NCI-H2227 (cell line): ENCODE results near the gene MICAL1.
A peak's percentile ranks its signal among the peaks of the same experiment; 100 is the strongest.
"Not testable (repeated sequence)": the region's sequence is repeated elsewhere in the genome, so short reads cannot be mapped to it uniquely, and the experiment has no call there.

Experiments used
- DNase-seq: peaks from one replicate; lab custom pipeline; 2025; ENCODE audit not compliant: unreplicated experiment; lab: John Stamatoyannopoulos, UW

MICAL1 gene

DNA sequence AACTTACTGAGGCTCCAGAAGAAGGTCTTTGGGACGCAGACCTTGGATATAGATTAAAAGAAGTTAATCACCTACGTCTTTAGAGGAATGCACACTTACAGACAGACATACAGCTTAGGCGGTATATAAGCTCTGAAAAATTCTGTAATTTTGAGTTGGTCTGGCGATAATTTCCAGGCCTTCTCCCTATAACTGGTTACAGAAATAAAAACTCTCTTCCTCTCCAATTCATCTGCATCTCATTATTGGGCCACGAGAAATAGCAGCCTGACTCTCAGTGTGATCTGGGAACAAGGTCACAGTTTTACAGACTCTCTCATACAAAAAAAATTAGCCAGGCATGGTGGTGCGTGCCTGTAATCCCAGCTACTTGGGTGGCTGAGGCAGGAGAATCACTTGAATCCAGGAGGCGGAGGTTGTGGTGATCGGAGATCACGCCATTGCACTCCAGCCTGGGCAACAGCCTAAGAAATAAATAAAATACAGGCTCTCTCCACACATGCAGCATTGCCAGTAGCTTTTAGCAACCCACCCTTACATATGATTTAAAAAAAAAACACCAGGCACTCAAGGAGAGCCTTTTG is 22.7 kb upstream of the MICAL1 start:
- no peak for DNase-seq

DNA sequence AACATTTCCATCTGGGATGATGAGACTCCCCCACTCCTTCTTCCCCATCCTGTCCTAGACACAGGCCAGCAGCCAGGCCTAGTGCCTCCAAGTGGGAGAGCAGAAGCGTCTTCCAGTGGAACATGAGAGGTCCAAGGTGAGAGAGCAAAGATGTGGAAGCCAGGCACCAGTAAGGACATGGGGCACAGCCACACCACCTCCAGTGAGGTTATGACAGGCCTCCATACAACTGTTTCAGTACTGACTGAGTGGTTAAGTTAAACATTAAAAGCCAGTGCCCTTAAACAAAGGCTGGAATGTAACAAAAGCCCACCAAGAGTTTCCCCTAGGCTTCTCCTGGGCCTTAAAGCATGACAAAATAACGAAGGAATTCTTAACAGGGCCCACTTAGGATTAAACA is 22.2 kb upstream of the MICAL1 start:
- no peak for DNase-seq

DNA sequence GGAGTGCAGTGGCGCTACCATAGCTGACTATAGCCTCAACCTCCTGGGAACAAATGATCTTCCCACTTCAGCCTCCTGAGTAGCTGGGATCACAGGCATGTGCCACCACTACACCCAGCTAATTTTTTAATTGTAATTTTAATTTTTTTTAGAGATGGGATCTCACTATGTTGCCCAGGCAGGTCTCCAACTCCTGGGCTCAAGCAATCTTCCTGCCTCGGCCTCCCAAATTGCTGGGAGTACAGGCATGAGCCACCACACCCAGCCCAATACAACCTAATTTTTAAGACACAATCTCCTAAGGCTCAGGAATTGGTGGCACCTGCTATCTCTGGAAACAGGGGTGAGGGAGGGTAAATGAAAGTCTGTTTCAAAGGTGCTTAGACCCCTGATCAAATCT is 21.6 kb upstream of the MICAL1 start:
- DNase-seq: no peak

DNA sequence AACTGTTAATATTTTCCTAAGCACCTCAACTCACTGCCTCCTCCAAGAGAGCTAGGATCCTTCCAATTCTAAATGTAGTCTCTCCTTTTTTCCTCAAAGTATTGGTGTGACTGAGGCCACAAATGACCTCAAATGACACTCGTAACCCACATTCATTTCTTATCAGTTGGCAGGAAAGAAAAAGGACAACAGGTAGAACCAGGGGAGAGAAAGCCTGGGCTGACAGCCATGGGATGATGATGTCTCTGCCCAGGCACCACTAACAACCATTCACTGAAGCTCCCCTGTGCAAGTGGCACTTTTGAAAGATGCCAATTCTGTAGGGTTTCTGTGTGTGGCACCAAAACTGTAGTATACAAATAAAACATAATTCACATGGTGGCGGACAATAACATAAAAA is 20.1 kb upstream of the MICAL1 start:
- no peak for DNase-seq

DNA sequence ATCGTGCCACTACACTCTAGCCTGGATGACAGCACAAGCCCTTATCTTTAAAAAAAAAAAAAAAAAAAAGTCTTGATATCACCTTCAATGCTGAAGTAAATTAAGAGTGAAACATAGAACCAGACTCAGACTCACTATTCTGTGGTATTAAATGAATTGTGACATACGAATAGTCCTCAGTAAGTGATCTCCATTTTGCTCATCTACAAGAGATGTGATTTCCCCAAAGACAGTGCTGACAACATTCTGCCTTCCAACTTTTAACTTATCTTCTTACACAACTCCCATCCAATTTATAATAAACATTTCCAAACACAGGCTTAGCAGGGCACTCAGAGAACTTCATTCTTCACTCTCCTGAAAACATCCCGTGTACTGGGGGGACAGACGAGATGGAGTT is 19.4 kb upstream of the MICAL1 start:
- DNase-seq: no peak

DNA sequence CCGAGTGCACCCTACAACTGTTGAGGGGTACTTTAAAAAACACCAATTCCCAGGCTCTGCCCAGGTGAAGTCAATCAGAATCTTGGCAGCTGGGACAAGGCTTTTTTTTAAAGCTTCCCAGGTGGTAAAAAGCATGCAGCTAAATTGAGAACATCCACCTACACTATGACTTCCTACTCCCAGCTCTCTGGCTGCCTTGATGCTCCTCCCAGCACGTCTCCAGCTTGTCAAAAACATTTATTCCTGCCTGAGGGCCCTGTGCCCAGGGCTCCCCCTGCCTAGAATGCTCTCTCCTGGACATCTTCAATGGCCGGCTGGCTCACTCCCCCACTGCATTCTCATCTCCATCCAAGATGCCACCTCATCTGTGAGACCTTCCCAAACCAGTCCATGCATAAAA is 17.5 kb upstream of the MICAL1 start:
- DNase-seq: no peak

DNA sequence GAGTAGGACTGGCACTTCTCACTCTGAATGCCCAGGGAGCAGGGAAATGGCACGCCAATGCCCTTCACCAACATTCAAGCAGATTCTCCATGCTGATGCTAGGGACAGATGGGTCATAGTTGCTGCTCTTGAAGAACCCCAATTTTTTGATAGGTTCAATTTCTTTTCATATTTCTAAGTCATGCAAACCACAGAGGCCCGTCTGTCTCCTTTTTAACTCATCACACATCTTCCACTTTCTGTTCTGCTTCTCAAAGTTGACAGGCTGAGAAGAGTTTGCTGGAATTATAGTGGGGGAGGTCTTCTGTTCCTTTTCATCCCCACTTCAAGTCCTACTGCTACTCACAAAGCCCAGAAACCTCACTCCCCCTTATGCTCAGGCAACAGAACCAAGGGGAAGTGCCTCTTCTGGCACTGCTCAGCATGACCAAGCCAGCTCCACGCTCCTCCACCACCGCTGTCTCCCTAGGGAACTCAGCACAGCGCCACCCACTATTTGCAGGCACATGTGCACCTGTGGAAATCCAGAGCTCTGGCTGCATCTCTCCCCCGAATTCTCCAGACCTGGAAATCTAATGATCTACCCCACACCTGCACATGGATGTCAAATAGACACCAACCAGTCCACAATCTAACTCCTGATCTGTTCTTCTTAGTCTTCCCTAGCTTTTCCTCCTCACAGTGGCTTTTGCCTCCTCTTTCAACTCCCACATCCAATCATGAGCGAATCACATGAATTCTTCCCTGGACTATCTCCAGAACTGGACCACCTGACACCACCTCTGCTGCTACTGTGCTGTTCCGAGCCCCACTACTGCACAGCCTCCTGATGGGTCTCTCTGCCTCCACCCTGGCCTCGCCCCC is 16.8 kb upstream of the MICAL1 start:
- DNase-seq: no peak

DNA sequence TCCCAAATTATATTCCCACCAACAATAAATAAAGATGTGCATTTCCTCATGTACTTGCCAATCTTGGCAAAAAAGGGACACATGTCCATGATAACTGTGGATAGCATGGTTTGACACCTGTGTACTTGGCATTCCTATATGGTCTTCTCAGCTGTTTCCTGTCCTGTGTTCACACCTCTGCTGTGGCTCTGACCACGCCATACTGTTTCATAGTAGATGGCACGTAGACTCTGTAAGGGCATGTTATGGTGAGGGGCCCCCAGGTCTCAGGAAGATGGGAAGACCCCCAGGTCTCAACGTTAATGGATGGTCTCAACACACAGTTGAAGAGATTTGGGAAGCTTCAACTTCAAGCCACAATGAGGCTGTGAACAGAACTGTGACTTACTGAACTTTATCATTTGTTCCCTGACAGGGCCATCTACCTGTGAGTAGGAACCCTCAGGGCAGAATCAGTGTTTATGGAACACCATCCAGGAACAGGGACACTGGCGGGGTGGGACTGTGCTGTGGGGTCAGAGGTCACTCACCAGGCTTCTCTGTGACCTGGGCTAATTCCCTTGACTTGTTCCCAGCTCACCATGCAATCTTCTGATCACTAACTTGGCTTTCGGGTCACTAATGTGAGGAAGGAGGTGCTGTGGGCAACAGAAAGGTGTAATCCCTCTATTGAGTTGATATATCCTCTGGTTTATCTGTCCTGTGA is 15.7 kb upstream of the MICAL1 start:
- no peak for DNase-seq

DNA sequence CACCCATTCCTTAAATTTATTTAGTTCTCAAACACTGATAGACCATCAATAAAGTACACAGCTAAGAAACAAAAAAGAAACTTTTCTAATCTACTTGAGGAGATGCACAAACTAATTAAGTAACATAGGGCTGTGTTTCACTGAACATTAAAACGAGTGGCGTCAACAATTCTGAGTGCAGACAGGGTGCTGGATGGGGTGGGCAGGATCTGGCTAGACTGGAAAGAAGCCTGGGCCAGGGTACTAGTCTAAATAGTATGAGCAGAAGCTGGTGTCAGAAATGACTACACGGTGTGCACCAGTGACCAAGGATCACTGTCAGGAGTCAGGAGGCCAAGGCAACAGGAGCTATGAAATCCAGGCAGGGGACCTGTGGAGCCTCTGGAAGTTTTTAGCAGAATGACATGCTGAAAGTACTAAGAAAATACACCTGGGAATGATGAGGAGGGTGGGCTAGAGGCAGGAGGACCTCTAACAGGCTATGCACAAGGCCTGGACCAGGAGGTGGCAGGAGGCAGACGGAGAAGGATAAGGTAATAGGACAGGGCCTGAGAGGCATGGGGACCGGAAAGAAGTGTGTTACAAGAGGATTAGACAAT is 14.1 kb upstream of the MICAL1 start:
- DNase-seq: no peak

DNA sequence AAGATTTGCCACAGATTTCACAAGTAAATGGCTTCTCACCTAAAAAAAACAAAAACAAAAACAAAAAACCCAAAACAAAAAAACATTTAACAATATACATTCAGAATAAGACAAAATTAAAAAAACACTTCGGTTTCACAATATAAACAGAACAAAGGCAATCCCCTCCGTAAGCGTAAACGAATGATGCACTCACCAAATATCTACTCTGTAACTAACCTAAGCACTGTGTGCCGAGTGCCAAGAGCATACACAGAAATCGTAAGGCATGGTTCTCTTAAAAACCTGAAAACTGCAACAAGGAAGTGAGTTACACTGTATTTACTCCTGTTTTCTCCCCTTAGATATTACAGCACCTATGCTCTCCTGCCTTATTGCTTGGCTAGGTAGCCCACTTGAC is 12.1 kb upstream of the MICAL1 start:
- DNase-seq: no peak

DNA sequence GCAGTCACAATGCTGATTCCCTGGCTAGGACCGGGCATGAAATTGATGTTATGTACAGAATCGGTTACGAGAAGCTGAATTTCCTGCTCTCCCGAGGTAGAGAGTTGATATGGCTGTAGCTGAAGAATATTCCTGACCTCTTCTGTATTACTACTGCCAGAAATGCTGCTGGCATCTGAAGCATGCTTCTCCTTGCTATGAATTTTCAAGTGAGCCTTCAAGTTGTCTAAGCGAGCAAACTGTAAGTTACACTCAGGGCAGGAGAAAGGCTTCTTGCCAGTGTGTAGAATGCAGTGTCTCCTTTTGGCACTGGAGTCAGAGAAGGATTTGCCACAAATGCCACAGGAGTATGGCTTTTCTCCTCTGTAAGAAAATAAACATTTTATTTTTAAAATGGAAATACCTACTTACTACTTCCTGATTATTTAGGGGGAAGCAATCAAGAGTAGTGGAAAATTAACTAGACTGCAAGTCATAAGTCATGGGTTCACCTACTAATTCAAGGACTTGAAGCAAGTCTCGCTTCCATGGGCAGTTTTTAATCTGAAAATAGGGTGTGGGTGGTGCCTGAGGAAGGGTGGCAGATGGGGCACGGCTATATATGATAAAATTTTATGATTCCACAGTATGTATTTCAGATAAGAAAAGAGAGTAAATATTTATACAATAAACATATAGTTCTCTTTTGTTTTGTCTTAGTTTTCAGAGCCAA is 10.8 kb upstream of the MICAL1 start:
- DNase-seq: no peak

DNA sequence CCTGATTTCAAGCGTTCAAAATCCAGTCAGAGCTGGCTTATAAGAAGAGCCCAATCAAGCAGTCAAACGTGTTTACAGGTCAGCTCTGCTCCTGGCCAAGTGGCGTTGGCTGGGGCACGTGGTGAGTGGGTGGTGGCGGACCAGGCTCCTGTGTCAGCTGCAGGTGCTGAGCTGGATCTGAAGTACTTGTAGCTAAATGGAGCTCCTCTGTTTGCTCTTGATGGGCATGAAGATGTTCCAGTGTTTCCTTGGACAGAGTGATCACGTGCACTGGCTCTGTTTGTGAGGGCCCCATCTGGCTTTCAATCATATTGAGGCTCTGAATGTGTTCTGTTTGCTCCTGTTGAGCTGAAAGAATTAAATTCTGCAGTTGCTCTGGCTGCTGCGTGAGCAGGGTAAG is 10.2 kb upstream of the MICAL1 start:
- DNase-seq: peak; percentile 65

DNA sequence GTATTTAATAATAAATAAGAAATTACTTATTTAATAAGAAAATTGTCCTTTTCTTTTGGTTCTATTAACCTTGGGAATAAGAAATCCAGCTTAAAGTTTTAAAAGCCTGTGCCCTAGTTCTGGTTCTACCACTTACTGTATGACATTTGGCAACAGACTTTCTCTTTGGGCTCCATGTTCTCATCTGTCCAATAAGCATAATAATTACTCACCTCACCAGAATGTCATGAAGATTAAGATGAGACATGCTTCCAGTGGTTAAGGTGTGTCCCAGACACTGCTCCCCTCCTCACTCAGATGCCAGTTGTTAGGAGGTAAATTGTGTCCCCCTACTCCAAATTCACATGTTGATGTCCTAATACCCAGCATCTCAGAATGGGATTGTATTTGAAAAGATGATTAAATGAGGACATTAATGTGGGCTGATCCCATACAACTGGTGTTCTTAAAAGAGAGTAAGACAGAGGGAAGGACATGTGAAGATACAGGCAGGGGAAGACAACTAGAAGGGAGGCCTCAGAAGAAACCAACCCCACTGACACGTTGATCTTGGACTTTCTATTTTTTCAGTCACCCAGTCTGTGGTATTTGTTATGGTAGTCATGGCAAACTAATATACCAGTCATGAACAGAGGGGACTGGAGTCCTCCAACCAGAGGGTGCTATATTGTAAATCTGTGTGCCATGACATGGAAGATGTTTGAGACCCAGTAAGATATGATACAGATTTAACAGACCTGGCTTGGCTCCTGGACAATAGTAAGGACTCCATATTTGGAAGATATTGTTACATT is 6.4 kb upstream of the MICAL1 start:
- no peak for DNase-seq

DNA sequence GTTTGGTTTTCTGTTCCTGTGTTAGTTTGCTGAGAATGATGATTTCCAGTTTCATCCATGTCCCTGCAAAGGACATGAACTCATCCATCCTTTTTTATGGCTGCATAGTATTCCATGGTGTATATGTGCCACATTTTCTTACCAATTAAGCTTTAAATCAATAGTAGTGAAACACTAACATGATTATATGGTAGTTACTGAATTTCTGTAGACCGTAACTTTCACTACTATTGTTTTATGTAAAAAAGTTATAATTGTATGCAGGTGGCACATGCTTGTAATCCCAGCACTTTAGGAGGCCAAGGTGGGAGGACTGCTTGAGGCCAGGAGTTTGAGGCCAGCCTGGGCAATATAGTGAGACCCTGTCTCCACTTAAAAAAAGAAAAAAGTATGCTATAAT is 5.6 kb upstream of the MICAL1 start:
- DNase-seq: not testable (repeated sequence)

DNA sequence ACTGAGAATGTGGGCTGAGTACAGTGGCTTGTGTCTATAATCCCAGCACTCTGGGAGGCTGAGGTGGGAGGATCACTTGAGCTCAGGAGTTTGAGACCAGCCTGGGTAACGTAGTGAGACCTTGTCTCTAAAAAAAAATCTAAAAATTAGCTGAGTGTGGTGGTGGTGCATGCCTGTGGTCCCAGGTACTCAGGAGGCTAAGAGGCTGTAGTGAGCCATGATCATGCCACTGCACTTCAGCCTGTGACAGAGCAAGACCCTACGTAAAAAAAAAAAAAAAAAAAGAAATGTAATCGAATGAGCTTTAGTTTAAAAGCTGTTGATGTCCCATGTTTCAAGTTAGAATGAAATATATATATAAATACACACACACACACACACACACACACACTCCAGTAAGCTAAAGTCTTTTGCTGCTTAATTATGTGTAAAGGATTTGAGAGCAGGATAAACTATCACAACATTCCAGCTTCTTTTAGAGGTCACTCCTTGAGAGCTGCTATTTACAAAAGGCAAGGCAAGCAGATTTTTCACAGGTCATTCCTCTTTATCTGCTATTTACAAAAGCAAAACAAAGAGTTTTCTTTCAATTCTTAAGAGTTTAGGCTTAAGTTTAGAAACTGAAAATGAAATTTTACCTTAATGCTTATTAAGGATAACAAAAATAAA is 4.7 kb upstream of the MICAL1 start:
- DNase-seq: no peak

DNA sequence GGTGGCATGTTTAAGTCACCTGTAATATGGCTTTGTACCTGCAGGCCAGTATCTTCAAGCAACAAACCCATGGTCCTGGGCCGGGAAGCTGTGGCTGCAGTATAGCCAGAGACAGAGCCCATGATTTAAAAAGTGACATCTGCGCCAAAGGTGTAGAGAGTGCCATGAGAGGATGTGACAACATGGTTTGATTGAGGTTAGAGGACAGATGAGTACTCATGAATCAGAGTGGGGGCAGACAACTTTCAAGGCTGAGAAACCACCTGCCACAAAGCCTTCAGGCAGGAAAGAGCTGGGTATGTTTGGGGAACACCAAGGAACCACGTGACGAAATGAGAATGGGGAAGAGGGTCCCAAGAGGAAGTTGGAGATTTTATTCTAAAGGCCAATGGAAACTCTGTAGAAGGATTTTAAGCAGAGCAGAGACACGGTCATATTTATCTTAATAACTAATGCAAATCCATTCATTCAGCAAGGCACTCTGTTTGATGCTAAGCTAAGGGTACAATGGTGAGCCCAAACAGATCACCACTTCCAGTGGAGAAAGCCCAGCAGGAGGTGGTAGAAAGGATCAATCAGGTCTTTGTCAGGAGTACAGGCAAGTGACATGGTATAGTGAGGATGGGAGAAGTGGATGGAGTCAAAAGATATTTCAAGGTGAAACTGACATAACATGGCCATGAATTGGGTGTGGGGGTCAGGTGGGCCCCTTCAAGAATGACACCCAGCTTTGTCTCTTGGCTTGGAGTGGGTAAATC is 3.4 kb upstream of the MICAL1 start:
- no peak for DNase-seq

DNA sequence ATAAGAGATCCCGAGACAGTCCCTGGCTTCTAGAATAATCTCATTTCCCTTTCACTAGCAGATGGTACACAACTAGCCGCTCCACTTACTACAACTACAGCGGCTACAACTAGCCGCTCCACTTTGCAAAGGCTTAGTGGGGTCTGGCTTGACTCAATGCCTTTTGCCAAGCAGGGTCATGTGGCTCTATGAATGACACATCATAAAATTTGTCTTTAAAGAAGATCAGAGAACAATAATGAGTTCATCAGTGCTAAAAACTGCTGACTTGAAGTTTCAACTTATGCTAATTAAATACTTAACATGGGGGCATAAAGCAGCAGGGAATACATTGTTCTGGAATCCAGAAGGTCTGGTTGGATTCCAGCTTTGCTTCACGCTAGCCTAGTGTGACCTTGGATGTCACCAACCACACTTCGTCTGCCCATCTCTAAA is 2.0 kb upstream of the MICAL1 start:
- DNase-seq: no peak

DNA sequence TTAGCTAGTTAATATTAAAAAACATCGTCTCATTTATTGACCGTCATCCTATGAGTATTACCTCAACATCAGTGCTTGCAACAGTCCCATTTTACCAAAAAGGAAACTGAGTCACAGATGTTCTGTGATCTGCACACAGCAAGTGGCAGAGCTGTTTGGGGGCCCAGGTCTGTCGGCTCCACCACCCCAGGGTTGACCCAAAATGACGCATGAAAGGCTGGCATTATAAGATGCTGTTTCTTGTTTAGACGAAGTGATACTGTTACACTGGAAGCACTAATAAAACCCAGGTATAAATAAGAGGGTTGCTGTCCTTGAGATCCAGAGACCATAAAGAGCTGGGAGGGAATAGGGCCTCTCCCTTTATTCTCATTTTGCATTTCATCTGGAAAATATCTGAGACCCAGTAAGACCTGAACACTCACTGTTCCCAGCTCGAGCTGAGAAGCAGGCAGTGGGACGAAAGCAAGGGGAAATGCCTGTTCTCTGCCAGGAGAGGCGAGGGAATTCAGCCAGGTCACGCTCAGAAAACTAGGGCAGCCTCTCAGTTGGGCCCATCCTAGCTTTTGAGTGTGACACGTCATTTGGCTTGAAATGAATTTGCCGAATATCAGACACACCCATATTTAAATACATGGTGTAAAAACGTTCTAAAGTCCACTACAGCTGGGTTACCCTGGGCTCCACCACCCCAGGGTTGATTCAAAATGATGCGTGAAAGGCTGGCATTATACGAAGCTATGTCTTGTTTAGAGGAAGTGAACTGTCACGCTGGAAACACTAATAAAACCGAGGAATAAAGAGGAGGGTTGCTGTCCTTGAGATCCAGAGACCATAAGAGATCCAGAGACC is 1.4 kb upstream of the MICAL1 start:
- no peak for DNase-seq
